Measurements from ENCODE around the gene GNA15. TPM values are rescaled to one million over a fixed set of nuclear protein-coding genes. Genes with fewer than 3 reads are reported as not detected.

GNA15 gene
- total and polyA plus RNA-seq, 12 donors, result 0.42 to 8.9 (median 1.1) TPM

- DNase-seq (no peak), ATAC-seq (no peak)
- peaks cover 0 to 60% (median 13%) of the 10 kb centered on the region in 9 donors for H3K36me3 ChIP-seq
- TF ChIP-seq CTCF (IDR thresholded peaks at IDR 0.05), result no peak
- no peaks in the 10 kb centered on the region for H3K27me3 ChIP-seq
- 93% methylated on average over 40 of the region's 40 CpGs for WGBS, 2 donors
- H3K4me3 ChIP-seq, result no peak overlapping the region
- H3K9me3 ChIP-seq, result no peaks in the 10 kb centered on the region
- H3K27ac ChIP-seq, result no peak overlapping the region
- intact Hi-C loops (cut with DNase I), result loop anchor here in 3 of 10 donors (10.0 kb wide), 1 partner anchor 47 kb away; no protein-coding TSS in a partner anchor
- H3K4me1 ChIP-seq, result peaks cover 0 to 11% (median 0%) of the 10 kb centered on the region in 9 donors
These were observed 13.9 kb upstream of the GNA15 start for GRCh38 chr19:3121821-3122511.

- TF ChIP-seq CTCF (IDR thresholded peaks at IDR 0.05), result no peak
- Histone ChIP-seq H3K9me3 (no peaks in the 10 kb centered on the region), H3K27me3 (no peaks in the 10 kb centered on the region), H3K4me3 (no peak overlapping the region), H3K27ac (no peak overlapping the region), H3K36me3 (peaks cover 0 to 56% (median 13%) of the 10 kb centered on the region in 9 donors), H3K4me1 (peaks cover 0 to 11% (median 0%) of the 10 kb centered on the region in 9 donors)
- no peak for DNase-seq
- intact Hi-C loops (cut with DNase I), result loop anchor here in 3 of 10 donors (10.0 kb wide), 1 partner anchor 48 kb away; no protein-coding TSS in a partner anchor
- peak in 1 of 8 donors; percentile 3 for ATAC-seq
- WGBS, 2 donors, result 90 to 91% methylated on average over 21 to 22 of the region's 22 CpGs
These were observed 13.3 kb upstream of the GNA15 start for GRCh38 chr19:3122512-3122870.

GRCh38 chr19:3123088-3123721 lies 12.6 kb upstream of the GNA15 start:
- Histone ChIP-seq H3K4me3 (no peak overlapping the region), H3K27ac (no peak overlapping the region), H3K27me3 (no peaks in the 10 kb centered on the region), H3K9me3 (no peaks in the 10 kb centered on the region), H3K4me1 (peaks cover 0 to 11% (median 0%) of the 10 kb centered on the region in 9 donors), H3K36me3 (peaks cover 0 to 48% (median 9%) of the 10 kb centered on the region in 9 donors)
- DNase-seq (no peak), ATAC-seq (peak in 2 of 8 donors; percentile 4 to 7)
- intact Hi-C loops (cut with DNase I), result loop anchor here in 3 of 10 donors (10.0 kb wide), 1 partner anchor 48 kb away; no protein-coding TSS in a partner anchor
- no peak for TF ChIP-seq CTCF (IDR thresholded peaks at IDR 0.05)
- WGBS, 2 donors, result 87 to 91% methylated on average over 29 of the region's 29 CpGs

GRCh38 chr19:3123956-3124355 lies 11.9 kb upstream of the GNA15 start:
- no peak overlapping the region for H3K27ac ChIP-seq
- TF ChIP-seq CTCF (IDR thresholded peaks at IDR 0.05), result no peak
- H3K9me3 ChIP-seq, result no peaks in the 10 kb centered on the region
- 41 to 49% methylated on average over 8 of the region's 8 CpGs for WGBS, 2 donors
- H3K4me3 ChIP-seq, result no peak overlapping the region
- no peak for DNase-seq
- H3K4me1 ChIP-seq, result peaks cover 0 to 11% (median 0%) of the 10 kb centered on the region in 9 donors
- H3K27me3 ChIP-seq, result no peaks in the 10 kb centered on the region
- no peak for ATAC-seq
- intact Hi-C loops (cut with DNase I), result loop anchor here in 3 of 10 donors (10.0 kb wide), 1 partner anchor 49 kb away; no protein-coding TSS in a partner anchor
- H3K36me3 ChIP-seq, result peaks cover 0 to 41% (median 9%) of the 10 kb centered on the region in 9 donors

All from heart right ventricle (tissue), 16 donors.